Uterus (tissue), 2 donors: ENCODE results near the gene CA6.

ENCODE experiments used
- CTCF ChIP-seq, 4 experiments: fragments of 200-600 bp in 2 of 4; fragments of 450-650 bp in 2 of 4; sonication (generic) in 2 of 4; IDR thresholded peaks; one replicate each; pipeline ENCODE4 v1.5.1; 2016 to 2019; ENCODE audit warnings: antibody characterized with exemption in 4 of 4, mild to moderate bottlenecking in 2 of 4, moderate library complexity in 1 of 4
- POLR2A ChIP-seq, 2 donors: fragments of 450-650 bp; IDR thresholded peaks; one replicate each; pipeline ENCODE4 v1.6.1; 2016; ENCODE audit warnings: antibody characterized with exemption in 2 of 2, mild to moderate bottlenecking in 1 of 2, moderate library complexity in 1 of 2

GRCh38 chr1:9022773-9023172, 77.1 kb downstream of the CA6 start:
- TF ChIP-seq CTCF (IDR thresholded peaks at IDR 0.05): no peak
- no peak for TF ChIP-seq POLR2A (IDR thresholded peaks at IDR 0.05)
